B cell (primary cell): ENCODE results near the gene CADM1.

Experiments used
- EZH2 ChIP-seq: IDR thresholded peaks from 2 replicates; pipeline ENCODE4 v1.6.1; 2012; ENCODE audit warnings: borderline replicate concordance, low read depth, mild to moderate bottlenecking, moderate library complexity, low read length; ENCODE audit not compliant: insufficient read depth, poor library complexity, severe bottlenecking
- TF ChIP-seq, protein P1 (sequence below): fragments of 200-600 bp; IDR thresholded peaks from one replicate; pipeline ENCODE4 v1.8.0; 2022; ENCODE audit warnings: antibody characterized with exemption, mild to moderate bottlenecking

DNA sequence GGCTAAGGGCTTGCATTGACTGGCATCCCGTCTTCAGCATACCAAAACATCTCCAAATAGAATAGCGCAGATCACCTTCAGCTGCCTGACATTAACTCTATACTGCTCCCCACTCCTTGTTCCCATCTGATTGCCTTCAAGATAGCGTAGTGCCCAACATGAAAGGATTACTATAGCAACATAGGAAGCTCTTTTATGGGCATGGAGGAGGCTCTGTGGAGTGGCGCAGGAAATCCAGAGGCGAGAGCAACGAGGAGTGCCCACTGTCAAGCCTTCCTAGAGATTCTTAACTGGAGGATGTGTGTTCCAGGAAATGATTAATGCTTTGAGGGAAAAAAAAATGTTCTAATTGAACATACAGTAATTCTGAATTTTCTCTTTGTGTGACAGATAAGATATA lies 213.3 kb downstream of the CADM1 start:
- TF ChIP-seq, protein P1, sequence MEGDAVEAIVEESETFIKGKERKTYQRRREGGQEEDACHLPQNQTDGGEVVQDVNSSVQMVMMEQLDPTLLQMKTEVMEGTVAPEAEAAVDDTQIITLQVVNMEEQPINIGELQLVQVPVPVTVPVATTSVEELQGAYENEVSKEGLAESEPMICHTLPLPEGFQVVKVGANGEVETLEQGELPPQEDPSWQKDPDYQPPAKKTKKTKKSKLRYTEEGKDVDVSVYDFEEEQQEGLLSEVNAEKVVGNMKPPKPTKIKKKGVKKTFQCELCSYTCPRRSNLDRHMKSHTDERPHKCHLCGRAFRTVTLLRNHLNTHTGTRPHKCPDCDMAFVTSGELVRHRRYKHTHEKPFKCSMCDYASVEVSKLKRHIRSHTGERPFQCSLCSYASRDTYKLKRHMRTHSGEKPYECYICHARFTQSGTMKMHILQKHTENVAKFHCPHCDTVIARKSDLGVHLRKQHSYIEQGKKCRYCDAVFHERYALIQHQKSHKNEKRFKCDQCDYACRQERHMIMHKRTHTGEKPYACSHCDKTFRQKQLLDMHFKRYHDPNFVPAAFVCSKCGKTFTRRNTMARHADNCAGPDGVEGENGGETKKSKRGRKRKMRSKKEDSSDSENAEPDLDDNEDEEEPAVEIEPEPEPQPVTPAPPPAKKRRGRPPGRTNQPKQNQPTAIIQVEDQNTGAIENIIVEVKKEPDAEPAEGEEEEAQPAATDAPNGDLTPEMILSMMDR: no peak
- no peak for TF ChIP-seq EZH2
